ENCODE data around the gene VSTM4. TPM values are rescaled to one million over a fixed set of nuclear protein-coding genes. Genes with fewer than 3 reads are reported as not detected.

VSTM4 gene
- total RNA-seq, 4 donors from 2014 or later: 1.8 to 4.0 (median 2.6) TPM

- Histone ChIP-seq H3K27me3 (no peaks in the 10 kb centered on the region), H3K9me3 (no peaks in the 10 kb centered on the region), H3K4me3 (no peak overlapping the region), H3K27ac (no peak overlapping the region), H3K4me1 (no peaks in the 10 kb centered on the region), H3K36me3 (no peaks in the 10 kb centered on the region)
- TF ChIP-seq POLR2A (IDR thresholded peaks at IDR 0.05): no peak
- ATAC-seq (no peak), DNase-seq (no peak)
- intact Hi-C loops (cut with DNase I; ENCODE audit: low total_unique reads): no loop called here
- in situ Hi-C loops (cut with MboI; ENCODE audit: low sequenced_read_pairs in 4 of 4): loop anchor here in 2 of 4 donors (10.0 to 25.0 kb wide), 2 partner anchors 178 to 491 kb away; no protein-coding TSS in a partner anchor
Measured at GRCh38 chr10:49153115-49153514, 37.8 kb upstream of the VSTM4 start.

GRCh38 chr10:49152663-49153062, 37.3 kb upstream of the VSTM4 start:
- in situ Hi-C loops (cut with MboI; ENCODE audit: low sequenced_read_pairs in 4 of 4): loop anchor here in 2 of 4 donors (10.0 to 25.0 kb wide), 2 partner anchors 178 to 490 kb away; no protein-coding TSS in a partner anchor

GRCh38 chr10:49152037-49152436, 36.7 kb upstream of the VSTM4 start:
- Histone ChIP-seq H3K36me3 (no peaks in the 10 kb centered on the region), H3K27me3 (no peaks in the 10 kb centered on the region), H3K4me1 (no peaks in the 10 kb centered on the region), H3K27ac (no peak overlapping the region), H3K4me3 (no peak overlapping the region), H3K9me3 (no peaks in the 10 kb centered on the region)
- ATAC-seq (no peak), DNase-seq (no peak)
- no peak for TF ChIP-seq CTCF (IDR thresholded peaks at IDR 0.05 in 4 of 5, conservative IDR thresholded peaks at IDR 0.05 in 1 of 5)
- TF ChIP-seq POLR2A (IDR thresholded peaks at IDR 0.05): no peak
- in situ Hi-C loops (cut with MboI; ENCODE audit: low sequenced_read_pairs in 4 of 4): loop anchor here in 2 of 4 donors (10.0 to 25.0 kb wide), 2 partner anchors 177 to 490 kb away; no protein-coding TSS in a partner anchor
- intact Hi-C loops (cut with DNase I; ENCODE audit: low total_unique reads): no loop called here

More at GRCh38 chr10:49152663-49153062, 37.3 kb upstream of the VSTM4 start:
- no peaks in the 10 kb centered on the region for H3K9me3 ChIP-seq
- no peak for ATAC-seq
- no peak overlapping the region for H3K4me3 ChIP-seq
- H3K27me3 ChIP-seq: no peaks in the 10 kb centered on the region
- H3K4me1 ChIP-seq: no peaks in the 10 kb centered on the region
- no peaks in the 10 kb centered on the region for H3K36me3 ChIP-seq
- TF ChIP-seq CTCF (IDR thresholded peaks at IDR 0.05 in 4 of 5, conservative IDR thresholded peaks at IDR 0.05 in 1 of 5) (no peak), POLR2A (IDR thresholded peaks at IDR 0.05) (no peak)
- intact Hi-C loops (cut with DNase I; ENCODE audit: low total_unique reads): no loop called here
- no peak overlapping the region for H3K27ac ChIP-seq
- DNase-seq: no peak

GRCh38 chr10:49151481-49151880, 36.2 kb upstream of the VSTM4 start:
- ATAC-seq (no peak), DNase-seq (no peak)
- Histone ChIP-seq H3K4me3 (no peak overlapping the region), H3K27me3 (no peaks in the 10 kb centered on the region), H3K4me1 (no peaks in the 10 kb centered on the region), H3K27ac (no peak overlapping the region), H3K36me3 (no peaks in the 10 kb centered on the region), H3K9me3 (no peaks in the 10 kb centered on the region)
- TF ChIP-seq CTCF (IDR thresholded peaks at IDR 0.05 in 4 of 5, conservative IDR thresholded peaks at IDR 0.05 in 1 of 5): no peak
- TF ChIP-seq POLR2A (IDR thresholded peaks at IDR 0.05): no peak
- intact Hi-C loops (cut with DNase I; ENCODE audit: low total_unique reads): no loop called here
- in situ Hi-C loops (cut with MboI; ENCODE audit: low sequenced_read_pairs in 4 of 4): loop anchor here in 2 of 4 donors (10.0 to 25.0 kb wide), 2 partner anchors 177 to 489 kb away; no protein-coding TSS in a partner anchor

GRCh38 chr10:49151025-49151445, 35.7 kb upstream of the VSTM4 start:
- H3K4me1 ChIP-seq: no peaks in the 10 kb centered on the region
- H3K4me3 ChIP-seq: no peak overlapping the region
- in situ Hi-C loops (cut with MboI; ENCODE audit: low sequenced_read_pairs in 4 of 4): loop anchor here in 2 of 4 donors (10.0 to 25.0 kb wide), 2 partner anchors 176 to 489 kb away; no protein-coding TSS in a partner anchor
- intact Hi-C loops (cut with DNase I; ENCODE audit: low total_unique reads): no loop called here
- H3K27me3 ChIP-seq: no peaks in the 10 kb centered on the region
- no peak overlapping the region for H3K27ac ChIP-seq
- no peaks in the 10 kb centered on the region for H3K9me3 ChIP-seq
- TF ChIP-seq POLR2A (IDR thresholded peaks at IDR 0.05): no peak
- no peak for TF ChIP-seq CTCF (IDR thresholded peaks at IDR 0.05 in 4 of 5, conservative IDR thresholded peaks at IDR 0.05 in 1 of 5)
- H3K36me3 ChIP-seq: no peaks in the 10 kb centered on the region
- ATAC-seq (no peak), DNase-seq (no peak)
